ENCODE results near the gene ATP5PO.

DNA sequence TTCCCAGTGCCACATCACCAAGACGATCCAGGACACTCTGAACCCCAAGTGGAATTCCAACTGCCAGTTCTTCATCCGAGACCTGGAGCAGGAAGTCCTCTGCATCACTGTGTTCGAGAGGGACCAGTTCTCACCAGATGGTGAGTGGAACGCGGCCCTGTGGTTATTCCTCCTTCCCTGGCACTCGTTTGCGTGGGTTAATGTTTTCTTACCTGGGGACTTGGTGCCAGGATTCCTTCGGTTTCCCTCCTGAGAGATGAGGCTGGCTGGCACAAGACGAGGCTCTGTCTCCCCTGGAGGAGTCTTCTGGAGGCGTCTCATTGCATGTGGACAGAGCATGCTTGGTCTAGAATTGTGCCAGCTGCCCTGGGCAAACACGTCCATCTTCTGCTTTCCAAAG is 29.3 kb downstream of the ATP5PO start:
- TF ChIP-seq POLR2A (IDR thresholded peaks at IDR 0.05; ENCODE audit: control extremely low read depth in 1 of 2, low read depth in 2 of 2, low read length in 2 of 2) (no peak), CBX5 (IDR thresholded peaks at IDR 0.05; ENCODE audit: low read depth, low read length) (no peak), SP2 (IDR thresholded peaks at IDR 0.05; ENCODE audit: low read length) (no peak), POLR2AphosphoS5 (IDR thresholded peaks at IDR 0.05; ENCODE audit: low read depth, low read length) (no peak), EP300 (IDR thresholded peaks at IDR 0.05; ENCODE audit: borderline replicate concordance in 1 of 2, low read depth in 2 of 2, low read length in 2 of 2) (no peak), TCF12 (IDR thresholded peaks at IDR 0.05; ENCODE audit: low read depth, low read length) (no peak), GTF2F1 (IDR thresholded peaks at IDR 0.05; ENCODE audit: borderline replicate concordance, low read depth, low read length) (no peak), CEBPB (IDR thresholded peaks at IDR 0.05; ENCODE audit: low read depth, low read length) (no peak), EZH2 (IDR thresholded peaks at IDR 0.05; ENCODE audit: low read depth, low read length, severe bottlenecking) (no peak), KDM1A (IDR thresholded peaks at IDR 0.05; ENCODE audit: borderline replicate concordance, low read length) (no peak)
- TF ChIP-seq, protein P1, sequence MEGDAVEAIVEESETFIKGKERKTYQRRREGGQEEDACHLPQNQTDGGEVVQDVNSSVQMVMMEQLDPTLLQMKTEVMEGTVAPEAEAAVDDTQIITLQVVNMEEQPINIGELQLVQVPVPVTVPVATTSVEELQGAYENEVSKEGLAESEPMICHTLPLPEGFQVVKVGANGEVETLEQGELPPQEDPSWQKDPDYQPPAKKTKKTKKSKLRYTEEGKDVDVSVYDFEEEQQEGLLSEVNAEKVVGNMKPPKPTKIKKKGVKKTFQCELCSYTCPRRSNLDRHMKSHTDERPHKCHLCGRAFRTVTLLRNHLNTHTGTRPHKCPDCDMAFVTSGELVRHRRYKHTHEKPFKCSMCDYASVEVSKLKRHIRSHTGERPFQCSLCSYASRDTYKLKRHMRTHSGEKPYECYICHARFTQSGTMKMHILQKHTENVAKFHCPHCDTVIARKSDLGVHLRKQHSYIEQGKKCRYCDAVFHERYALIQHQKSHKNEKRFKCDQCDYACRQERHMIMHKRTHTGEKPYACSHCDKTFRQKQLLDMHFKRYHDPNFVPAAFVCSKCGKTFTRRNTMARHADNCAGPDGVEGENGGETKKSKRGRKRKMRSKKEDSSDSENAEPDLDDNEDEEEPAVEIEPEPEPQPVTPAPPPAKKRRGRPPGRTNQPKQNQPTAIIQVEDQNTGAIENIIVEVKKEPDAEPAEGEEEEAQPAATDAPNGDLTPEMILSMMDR (IDR thresholded peaks at IDR 0.05; ENCODE audit: control extremely low read depth in 1 of 3, insufficient read depth in 1 of 3, low read depth in 1 of 3, low read length in 3 of 3), result no peak
